T-helper 2 cell treated with Interferon-gamma antibody and Interleukin-4, amounts not matched to agents 5 μg/mL and 100 μg/mL, for 36 hours (primary cell): ENCODE results near the gene DPPA3.
"Not testable (repeated sequence)": the region's sequence is repeated elsewhere in the genome, so short reads cannot be mapped to it uniquely, and the experiment has no call there.

Source experiments
- DNase-seq: peaks from one replicate; pipeline ENCODE4 v3.0.0; 2021; ENCODE audit warnings: low spot score
- H3K27ac Mint-ChIP-seq: one replicate; pipeline ENCODE4 v1.8.0; 2021; ENCODE audit warnings: mild to moderate bottlenecking, mixed read lengths
- H3K27me3 Mint-ChIP-seq: one replicate; pipeline ENCODE4 v1.8.0; 2021; ENCODE audit warnings: low read depth, mixed read lengths
- H3K36me3 Mint-ChIP-seq: one replicate; pipeline ENCODE4 v1.8.0; 2021; ENCODE audit warnings: low read depth, mixed read lengths
- H3K4me1 Mint-ChIP-seq: one replicate; pipeline ENCODE4 v1.8.0; 2021; ENCODE audit warnings: low read depth, mixed read lengths
- H3K4me3 Mint-ChIP-seq: one replicate; pipeline ENCODE4 v1.8.0; 2022; ENCODE audit warnings: mild to moderate bottlenecking, moderate library complexity, mixed read lengths
- H3K9me3 Mint-ChIP-seq: one replicate; pipeline ENCODE4 v1.8.0; 2021; ENCODE audit warnings: mixed read lengths

The DPPA3 gene

DNA sequence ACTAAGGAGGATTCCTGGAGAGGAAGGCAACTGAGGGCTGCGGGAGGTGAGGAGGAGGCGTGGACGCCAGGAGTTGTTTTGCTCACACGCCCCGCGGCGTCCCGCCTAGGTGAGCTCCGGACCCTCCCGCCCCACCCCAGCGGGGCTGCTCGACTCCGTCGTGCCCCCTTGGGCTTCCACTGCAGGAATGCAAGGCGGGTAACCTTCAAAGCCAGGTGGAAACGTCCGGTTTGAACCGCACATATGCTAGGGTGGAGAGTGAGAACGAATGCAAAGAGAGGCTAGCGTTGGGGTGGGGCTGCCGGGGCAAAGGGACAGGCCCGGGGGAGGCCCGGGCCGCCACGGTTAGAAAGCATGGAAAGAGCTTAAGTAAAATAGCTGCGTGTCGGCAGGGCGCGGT, 5.4 kb upstream of the DPPA3 start:
- Mint-ChIP-seq H3K9me3 (no peaks in the 10 kb centered on the region), H3K4me3 (no peak overlapping the region), H3K4me1 (no peaks in the 10 kb centered on the region), H3K27me3 (no peaks in the 10 kb centered on the region), H3K36me3 (no peaks in the 10 kb centered on the region), H3K27ac (no peak overlapping the region)
- no peak for DNase-seq

DNA sequence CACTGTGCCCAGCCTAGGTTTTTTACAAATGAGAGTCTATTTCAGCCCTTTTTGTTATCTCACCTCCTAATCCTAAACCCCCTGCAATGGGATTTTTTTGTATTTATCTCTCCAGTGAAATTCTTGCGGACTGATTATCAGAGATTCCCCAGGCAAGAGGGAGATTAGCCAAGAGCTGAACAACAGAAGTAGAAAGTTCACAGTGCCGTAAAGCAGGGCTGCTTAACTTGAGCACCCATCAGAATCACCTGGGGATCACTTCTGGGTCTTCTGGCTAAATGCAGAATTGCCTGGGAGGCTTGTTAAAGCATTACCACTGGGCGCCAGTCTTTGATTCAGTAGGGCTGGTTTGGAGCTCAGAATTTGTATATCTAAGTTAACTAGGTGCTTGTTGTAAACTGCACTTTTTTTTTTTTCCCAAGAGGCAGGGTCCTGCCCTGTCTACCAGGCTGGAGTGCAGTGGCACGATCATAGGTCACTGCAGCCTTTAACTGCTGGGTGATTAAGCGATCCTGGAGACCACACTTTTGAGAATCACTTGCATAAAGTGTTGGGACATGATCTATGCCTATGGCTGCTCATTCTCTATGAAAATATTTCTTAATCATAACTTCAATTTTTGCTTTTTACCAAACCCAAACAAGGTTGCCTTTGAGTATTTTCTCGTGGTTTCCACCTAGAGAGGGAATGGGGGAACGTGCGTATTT, 1.1 kb upstream of the DPPA3 start:
- H3K27me3 Mint-ChIP-seq = no peaks in the 10 kb centered on the region
- no peaks in the 10 kb centered on the region for H3K4me1 Mint-ChIP-seq

DNA sequence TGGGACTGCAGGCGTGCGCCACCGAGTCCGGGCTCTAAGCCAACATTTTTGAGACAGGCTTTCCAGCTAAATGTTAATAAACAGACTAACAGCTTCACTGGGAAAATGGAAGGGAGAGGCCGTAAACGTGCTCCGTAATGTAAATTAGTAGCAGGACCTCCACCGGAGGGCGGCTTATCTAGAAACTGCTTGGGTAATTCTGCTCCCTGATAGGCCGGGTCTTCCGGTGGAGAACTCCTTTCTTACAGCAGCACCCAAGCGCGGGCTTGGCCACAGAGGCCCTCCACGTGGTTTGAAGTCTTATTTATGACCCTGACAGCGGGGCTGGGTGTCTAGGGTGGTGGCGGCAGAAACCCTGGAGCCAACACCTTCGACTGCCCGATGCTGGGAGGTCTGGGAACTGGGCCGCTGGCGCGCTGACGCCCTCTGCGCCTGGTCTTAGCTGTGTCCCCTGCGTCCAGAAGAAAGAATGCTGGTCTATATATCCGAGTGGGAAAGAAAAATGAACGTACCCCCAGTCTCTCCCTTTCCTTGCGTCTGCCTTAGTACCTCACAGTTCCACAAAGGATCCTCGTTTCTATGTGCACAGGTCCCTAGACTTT, 1.7 kb downstream of the DPPA3 start:
- no peak for DNase-seq
- no peaks in the 10 kb centered on the region for H3K9me3 Mint-ChIP-seq

More for the DNA sequence above, 1.1 kb upstream of the DPPA3 start:
- no peak for DNase-seq
- Mint-ChIP-seq H3K9me3 (no peaks in the 10 kb centered on the region), H3K36me3 (no peaks in the 10 kb centered on the region), H3K4me3 (no peak overlapping the region), H3K27ac (no peak overlapping the region)

DNA sequence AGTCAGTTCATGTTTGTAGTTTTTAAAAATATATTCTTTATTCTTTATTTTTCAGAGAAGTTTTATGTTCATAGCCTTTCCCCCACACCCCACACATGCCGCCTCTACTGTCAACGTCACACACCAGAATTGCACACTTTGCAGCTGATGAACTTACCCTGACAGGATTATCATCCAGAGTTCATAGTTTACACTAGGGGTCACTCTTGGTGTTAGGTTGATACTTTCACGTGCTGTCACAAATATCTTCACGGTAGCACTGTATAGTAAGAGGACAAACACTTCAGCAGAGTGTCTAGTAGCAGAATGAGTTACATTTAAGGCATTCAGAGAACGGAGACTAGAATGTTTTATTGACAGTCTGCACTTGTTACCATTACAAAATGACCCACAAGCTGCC, 5.1 kb downstream of the DPPA3 start:
- H3K27me3 Mint-ChIP-seq = peaks cover 7% of the 10 kb centered on the region
- H3K4me1 Mint-ChIP-seq = no peaks in the 10 kb centered on the region
- no peak overlapping the region for H3K4me3 Mint-ChIP-seq
- no peaks in the 10 kb centered on the region for H3K9me3 Mint-ChIP-seq
- DNase-seq = no peak
- H3K36me3 Mint-ChIP-seq = no peaks in the 10 kb centered on the region
- no peak overlapping the region for H3K27ac Mint-ChIP-seq

More for the DNA sequence above, 1.7 kb downstream of the DPPA3 start:
- Mint-ChIP-seq H3K27me3 (peaks cover 4% of the 10 kb centered on the region), H3K4me3 (no peak overlapping the region), H3K4me1 (no peaks in the 10 kb centered on the region), H3K36me3 (no peaks in the 10 kb centered on the region), H3K27ac (no peak overlapping the region)

DNA sequence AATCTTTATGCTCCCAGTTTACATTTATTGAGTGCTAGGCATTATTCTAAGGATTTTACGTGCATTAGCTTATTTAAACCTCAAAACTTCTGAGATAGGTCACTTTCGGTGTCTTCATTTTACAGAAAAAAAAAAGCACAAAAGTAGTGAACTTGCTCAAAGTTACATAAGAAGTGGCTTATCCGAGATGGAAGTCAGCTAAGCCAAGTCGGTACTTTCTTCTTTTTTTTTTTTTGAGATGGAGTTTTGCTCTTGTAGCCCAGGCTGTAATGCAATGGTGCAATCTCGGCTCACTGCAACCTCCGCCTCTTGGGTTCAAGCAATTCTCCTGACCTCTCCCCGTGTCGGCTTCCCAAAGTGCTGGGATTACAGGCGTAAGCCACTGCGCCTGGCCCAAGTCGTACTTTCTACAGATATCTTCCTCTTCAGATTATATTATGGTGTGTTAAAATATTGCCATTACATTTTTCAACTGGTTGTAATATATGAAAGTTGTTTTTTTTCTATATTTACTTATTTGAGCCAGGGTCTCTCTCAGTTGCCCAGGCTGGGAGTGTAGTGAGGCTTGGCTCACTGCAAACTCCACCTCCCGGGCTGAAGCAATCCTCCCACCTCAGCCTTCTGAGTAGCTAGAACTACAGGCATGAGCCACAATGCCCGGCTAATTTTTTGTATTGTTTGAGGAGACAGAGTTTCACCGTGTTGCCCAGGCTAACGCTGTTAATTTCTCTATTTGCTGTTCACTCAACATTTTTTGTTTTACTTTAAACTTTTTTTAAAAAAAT, 8.9 kb downstream of the DPPA3 start:
- Mint-ChIP-seq H3K4me1 (no peaks in the 10 kb centered on the region), H3K27me3 (peaks cover 7% of the 10 kb centered on the region), H3K4me3 (no peak overlapping the region), H3K27ac (no peak overlapping the region), H3K9me3 (no peaks in the 10 kb centered on the region), H3K36me3 (no peaks in the 10 kb centered on the region)
- no peak for DNase-seq

DNA sequence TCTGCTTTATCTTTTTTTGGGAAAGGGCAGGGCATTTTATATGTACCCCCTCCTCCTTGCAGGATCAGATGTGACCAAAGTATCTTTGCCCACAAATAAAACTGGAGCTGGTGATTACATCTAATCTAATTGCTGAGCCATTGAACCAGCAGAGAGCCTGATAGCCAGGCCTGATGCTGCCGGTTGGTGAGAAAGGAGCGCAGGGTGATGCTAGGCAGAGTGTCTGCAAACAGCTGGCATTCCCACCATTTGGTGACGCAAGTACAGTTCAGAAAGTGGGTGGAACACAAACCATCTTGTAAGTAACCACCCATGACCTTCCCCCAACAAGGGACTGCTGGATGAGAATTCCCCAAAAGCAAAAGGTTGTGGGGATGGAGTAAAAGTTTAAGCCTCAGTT, 12.7 kb downstream of the DPPA3 start:
- Mint-ChIP-seq H3K4me3 (no peak overlapping the region), H3K36me3 (no peaks in the 10 kb centered on the region), H3K27ac (no peak overlapping the region), H3K27me3 (no peaks in the 10 kb centered on the region), H3K4me1 (no peaks in the 10 kb centered on the region), H3K9me3 (no peaks in the 10 kb centered on the region)
- no peak for DNase-seq

DNA sequence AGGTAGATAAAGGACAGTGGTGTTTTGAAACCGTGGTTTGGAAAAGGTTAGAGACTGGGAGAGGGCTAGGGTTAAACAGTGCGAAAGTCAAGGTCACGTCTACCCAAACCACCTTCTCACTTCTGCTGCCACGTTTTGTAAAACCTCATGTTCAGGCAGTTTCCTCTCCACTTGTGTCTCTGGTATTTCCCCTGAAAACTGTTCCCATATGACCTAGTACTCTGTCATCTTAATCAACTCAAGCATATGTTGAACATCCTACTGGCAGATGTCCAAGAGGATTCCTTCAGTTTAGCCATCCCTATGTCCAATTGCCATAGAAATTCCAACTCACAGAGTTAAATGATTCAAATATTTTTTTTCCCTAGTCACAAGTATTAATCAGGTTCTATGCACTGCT, 18.5 kb downstream of the DPPA3 start:
- no peak overlapping the region for H3K27ac Mint-ChIP-seq
- H3K4me3 Mint-ChIP-seq = no peak overlapping the region
- H3K4me1 Mint-ChIP-seq = no peaks in the 10 kb centered on the region
- no peak for DNase-seq
- no peaks in the 10 kb centered on the region for H3K9me3 Mint-ChIP-seq
- H3K27me3 Mint-ChIP-seq = peaks cover 6% of the 10 kb centered on the region
- no peaks in the 10 kb centered on the region for H3K36me3 Mint-ChIP-seq

DNA sequence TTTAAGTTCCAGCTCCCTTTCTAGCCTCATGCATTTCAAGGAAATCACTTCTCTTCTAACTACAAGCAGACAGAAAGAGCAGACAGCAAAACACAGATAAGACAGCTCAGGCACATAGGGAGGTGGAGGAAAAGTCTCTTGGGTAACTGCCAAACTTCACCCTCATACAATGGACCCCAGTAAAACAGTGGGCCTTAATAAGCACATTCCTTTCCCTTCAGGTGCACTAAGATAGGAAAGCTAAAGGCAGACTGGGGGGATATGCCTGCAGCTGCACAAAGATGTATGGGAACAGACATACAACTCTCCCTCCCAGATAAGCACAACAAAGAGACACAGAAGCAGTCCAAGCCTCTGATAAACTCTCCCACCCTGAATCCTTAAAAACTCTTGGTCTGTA, 19.8 kb downstream of the DPPA3 start:
- H3K4me3 Mint-ChIP-seq, H3K4me1 Mint-ChIP-seq, DNase-seq, H3K9me3 Mint-ChIP-seq, H3K36me3 Mint-ChIP-seq, H3K27me3 Mint-ChIP-seq, H3K27ac Mint-ChIP-seq: not testable (repeated sequence)

DNA sequence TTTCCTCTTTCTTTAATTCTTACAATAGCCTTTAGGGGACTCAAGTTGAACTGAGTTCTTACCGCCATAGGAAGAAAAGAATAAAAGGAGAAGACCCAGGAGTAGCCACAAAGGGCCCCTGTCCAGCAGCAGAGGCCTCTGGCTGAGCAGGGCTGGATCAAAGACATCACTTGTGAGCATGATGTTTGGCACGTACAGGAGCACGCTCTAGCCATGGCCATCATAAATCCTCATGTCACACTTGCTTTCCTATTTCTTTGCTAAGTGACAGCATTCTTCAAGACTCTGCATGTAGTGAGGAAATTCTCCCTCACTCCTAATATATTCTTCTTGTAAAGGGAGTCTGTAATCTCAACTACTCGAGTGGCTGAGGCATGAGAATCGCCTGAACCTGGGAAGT, 20.3 kb downstream of the DPPA3 start:
- H3K27me3 Mint-ChIP-seq = peaks cover 6% of the 10 kb centered on the region
- H3K27ac Mint-ChIP-seq = no peak overlapping the region
- no peaks in the 10 kb centered on the region for H3K4me1 Mint-ChIP-seq
- no peaks in the 10 kb centered on the region for H3K36me3 Mint-ChIP-seq
- H3K9me3 Mint-ChIP-seq = no peaks in the 10 kb centered on the region
- DNase-seq = no peak
- H3K4me3 Mint-ChIP-seq = no peak overlapping the region

DNA sequence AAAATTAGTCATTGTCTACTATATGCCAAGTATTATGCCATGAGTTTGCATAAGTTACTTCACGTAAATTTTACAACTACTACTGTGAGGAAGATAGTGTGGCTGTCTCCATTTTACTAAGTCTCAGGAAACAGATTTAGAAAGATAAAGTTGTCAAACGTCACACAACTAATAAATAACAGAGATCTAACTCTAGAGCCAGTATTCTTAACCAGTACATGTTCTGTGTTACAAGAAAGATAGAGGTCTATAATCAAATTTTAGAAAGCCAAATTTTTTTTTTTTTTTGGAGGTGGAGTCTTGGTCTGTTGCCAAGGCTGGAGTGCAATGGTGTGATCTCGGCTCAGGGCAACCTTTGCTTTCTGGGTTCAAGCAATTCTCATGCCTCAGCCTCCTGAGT, 21.8 kb downstream of the DPPA3 start:
- Mint-ChIP-seq H3K4me3 (no peak overlapping the region), H3K27me3 (peaks cover 6% of the 10 kb centered on the region), H3K27ac (no peak overlapping the region), H3K36me3 (no peaks in the 10 kb centered on the region), H3K4me1 (no peaks in the 10 kb centered on the region), H3K9me3 (no peaks in the 10 kb centered on the region)
- DNase-seq = no peak

DNA sequence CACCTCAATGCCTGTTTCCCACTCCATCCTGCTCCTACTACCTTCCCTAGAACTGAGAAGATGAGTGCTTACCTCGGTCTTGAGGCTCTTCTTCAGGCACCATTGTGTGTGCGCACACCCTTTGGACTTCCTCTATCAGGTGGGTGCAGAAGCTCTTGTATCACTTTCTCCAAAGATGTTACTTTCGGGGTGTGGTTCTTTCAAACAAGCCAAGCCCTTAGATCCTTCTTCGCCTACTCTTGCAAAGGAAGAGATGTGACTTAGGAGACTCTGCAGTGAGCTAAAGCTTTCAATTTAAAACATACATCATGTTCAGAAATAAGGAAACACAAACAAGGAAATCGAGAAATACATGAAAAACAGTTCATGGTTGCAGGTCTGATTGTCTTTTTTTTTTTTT, 36.0 kb downstream of the DPPA3 start, which contains the start of gene CLEC4C:
Gene CLEC4C, minus strand, starts transcription at position 130 of the 400 bp plus-strand sequence. Its CDS starts 27 bp downstream, at position 103.
- H3K27ac Mint-ChIP-seq = no peak within 1 kb of the TSS

DNA sequence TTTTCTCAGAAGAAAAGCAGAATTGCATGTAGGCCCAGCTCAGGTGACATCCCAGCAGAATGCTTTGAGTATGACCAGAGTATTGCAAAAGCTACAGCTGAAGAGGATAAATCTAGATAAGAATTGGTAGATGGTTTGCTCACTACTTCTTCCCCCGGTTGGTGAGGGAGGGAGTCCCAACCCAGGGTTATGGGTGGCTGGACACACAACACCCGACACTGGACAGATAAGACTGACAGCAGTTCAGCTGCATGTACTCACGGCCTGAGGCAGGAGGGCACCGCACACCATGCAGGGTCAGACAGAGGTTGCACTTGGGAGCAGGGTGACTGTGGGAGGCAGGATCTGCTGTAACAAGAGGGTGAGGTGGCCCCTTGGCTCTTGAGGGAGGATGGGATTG, 37.6 kb downstream of the DPPA3 start:
- Mint-ChIP-seq H3K27me3 (no peaks in the 10 kb centered on the region), H3K4me3 (no peak overlapping the region), H3K4me1 (no peaks in the 10 kb centered on the region), H3K36me3 (no peaks in the 10 kb centered on the region), H3K27ac (no peak overlapping the region), H3K9me3 (no peaks in the 10 kb centered on the region)
- DNase-seq = no peak

More for the DNA sequence above, 36.0 kb downstream of the DPPA3 start, which contains the start of gene CLEC4C:
- H3K36me3 Mint-ChIP-seq = no peaks in the 10 kb centered on the region
- no peaks in the 10 kb centered on the region for H3K4me1 Mint-ChIP-seq
- DNase-seq = no peak
- H3K9me3 Mint-ChIP-seq = no peaks in the 10 kb centered on the region
- H3K27me3 Mint-ChIP-seq = no peaks in the 10 kb centered on the region
- H3K4me3 Mint-ChIP-seq = no peak within 1 kb of the TSS

DNA sequence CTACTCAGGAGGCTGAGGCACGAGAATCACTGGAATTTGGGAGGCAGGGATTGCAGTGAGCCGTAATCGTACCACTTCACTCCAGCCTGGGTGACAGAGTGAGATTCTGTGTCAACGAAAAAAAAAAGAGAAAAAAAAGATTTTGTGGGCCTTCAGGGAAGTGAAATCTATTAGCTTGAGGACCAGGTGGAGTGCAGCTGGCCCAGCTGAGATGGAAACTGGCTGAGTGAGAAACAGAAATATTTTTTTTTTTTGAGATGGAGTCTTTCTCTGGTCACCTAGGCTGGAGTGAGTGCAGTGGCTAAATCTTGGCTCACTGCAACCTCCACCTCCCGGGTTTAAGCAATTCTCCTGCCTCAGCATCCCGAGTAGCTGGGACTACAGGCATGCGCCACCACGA, 38.2 kb downstream of the DPPA3 start:
- DNase-seq = no peak
- H3K4me3 Mint-ChIP-seq = no peak overlapping the region
- H3K27ac Mint-ChIP-seq = no peak overlapping the region
- no peaks in the 10 kb centered on the region for H3K36me3 Mint-ChIP-seq
- H3K4me1 Mint-ChIP-seq = no peaks in the 10 kb centered on the region
- H3K9me3 Mint-ChIP-seq = no peaks in the 10 kb centered on the region
- H3K27me3 Mint-ChIP-seq = no peaks in the 10 kb centered on the region

DNA sequence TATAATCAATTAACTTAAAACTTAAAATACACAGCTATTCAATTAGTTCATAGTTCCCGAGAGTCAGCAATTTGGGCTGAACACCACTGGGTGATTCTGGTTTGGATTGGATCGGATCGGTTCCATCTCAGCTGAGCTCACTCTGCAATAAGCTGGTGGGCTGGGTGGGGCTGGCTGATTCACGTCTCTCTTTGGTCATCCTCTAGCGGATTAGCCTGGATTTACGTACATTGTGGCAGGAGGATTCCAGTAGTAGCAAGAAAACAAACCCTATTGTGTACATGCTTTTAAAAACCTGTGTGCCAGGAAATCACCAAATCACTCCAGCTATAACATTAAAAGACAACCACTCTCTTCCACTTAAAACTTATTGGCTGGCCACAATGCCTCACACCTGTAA, 39.1 kb downstream of the DPPA3 start:
- Mint-ChIP-seq H3K36me3 (no peaks in the 10 kb centered on the region), H3K27me3 (no peaks in the 10 kb centered on the region), H3K9me3 (no peaks in the 10 kb centered on the region), H3K4me3 (no peak overlapping the region), H3K4me1 (no peaks in the 10 kb centered on the region), H3K27ac (no peak overlapping the region)
- no peak for DNase-seq
